HG02588 (cell line): Measurements from ENCODE around the gene AP3S2.
"Not testable (repeated sequence)": the region's sequence is repeated elsewhere in the genome, so short reads cannot be mapped to it uniquely, and the experiment has no call there.

Experiments
- ATAC-seq: cut with Tn5 transposase; IDR thresholded peaks from one replicate; pipeline ENCODE4 v1.9.1; 2021; ENCODE audit warnings: mild to moderate bottlenecking, moderate library complexity; ENCODE audit not compliant: unreplicated experiment

AP3S2 gene

DNA sequence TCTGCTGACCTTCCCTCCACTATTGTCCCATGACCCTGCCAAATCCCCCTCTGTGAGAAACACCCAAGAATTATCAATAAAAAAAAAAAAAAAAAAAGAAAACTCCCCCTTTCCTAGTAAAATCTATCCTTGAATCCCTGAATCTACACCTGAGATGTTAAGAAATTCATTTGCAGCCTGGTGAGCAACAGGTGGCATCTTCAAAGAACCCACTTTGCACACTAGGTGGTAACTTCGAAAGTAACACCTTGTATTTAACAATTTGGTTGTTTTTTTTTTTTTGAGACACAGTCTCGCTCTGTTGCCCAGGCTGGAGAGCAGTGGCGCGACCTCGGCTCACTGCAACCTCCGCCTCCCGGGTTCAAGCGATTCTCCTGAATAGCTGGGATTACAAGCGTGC, 24.3 kb downstream of the AP3S2 start:
- not testable (repeated sequence) for ATAC-seq

DNA sequence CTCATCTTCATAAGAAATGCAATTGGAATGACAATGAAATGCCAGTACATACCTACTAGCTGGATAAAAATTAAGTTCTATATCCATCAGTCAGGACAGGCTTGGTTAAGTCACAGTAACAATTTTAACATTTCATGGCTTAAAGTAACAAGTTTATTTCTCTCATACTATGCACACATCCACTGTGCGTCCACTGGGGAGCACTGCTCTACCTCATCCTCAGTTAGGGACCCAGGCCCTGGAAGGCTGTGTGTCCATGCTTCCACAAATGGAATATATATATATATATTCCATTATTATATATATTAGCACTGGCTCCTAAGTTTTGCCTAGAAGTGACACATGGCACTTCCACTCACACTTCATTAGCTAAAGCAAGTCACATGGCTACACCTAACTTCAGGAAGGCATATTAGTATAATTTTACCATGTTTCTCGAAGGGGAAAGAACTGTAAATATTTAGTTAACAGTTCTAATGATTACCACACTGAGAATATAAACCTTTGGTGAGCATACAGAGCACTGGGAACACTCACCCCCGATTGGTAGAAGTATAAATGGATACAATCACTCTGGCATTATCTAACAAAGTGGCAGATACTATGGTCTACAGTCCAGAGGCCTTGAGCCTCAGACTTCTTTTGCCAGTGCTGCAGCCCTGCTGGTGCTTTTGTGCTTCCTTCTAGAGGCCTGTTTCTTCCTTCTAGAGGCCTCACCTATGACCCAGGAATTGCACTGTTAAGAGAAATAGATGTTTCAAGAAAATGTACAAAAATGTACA, 28.6 kb downstream of the AP3S2 start:
- ATAC-seq: no peak

DNA sequence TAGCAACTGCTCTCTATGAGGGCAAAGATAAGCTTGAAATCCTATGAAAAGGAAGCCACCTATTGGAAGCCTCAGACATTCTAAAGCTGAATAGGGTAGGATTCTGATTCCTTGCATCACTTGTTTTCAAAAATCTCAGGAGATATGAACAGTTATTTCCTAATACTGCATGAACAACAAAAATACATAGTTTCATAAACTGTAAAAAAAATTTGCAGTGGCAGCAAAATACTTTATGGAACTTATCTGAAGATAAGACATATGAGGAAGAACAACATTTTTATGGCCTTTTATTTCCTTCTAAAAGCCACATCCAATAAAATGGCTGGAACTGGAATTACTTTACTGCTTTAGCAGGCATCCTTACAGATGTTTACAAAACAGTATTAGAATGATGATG, 29.9 kb downstream of the AP3S2 start:
- ATAC-seq: no peak

DNA sequence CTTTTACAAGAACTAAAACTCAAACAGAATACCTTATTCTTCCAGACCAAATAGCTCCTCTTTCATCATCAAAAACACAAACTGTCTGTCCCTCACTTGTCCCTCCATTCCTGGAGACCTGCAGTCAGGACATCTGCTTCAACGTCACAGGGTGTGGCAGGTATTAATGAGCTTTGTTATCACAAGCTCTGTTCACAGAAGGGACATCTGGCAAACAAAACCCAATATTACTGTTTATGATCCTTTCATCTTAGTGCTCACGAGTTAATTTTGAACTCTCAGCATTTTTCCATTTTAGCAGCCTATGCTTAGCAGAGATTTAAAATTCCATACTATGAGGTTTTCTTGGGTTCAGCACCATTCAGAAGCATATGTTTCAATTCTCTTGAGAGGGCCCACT, 32.9 kb downstream of the AP3S2 start:
- ATAC-seq: no peak

DNA sequence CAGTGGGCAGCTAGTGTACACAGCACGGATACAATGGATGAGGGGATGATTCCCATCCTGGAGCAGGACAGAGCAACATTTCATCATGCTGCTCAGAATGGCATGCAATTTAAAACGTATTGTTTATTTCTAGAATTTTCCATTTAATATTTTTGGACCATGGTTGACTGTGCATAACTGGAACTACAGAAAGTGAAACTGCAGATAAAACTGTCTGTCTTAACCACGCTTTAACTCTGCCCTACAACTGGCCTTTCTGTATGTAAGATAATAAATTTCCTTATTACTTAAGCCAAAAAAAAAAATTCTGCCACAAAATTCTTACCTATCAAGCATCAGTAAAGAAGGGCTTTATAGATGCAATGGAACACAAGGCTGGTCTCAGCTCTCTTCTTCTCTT, 33.4 kb downstream of the AP3S2 start:
- ATAC-seq: no peak

DNA sequence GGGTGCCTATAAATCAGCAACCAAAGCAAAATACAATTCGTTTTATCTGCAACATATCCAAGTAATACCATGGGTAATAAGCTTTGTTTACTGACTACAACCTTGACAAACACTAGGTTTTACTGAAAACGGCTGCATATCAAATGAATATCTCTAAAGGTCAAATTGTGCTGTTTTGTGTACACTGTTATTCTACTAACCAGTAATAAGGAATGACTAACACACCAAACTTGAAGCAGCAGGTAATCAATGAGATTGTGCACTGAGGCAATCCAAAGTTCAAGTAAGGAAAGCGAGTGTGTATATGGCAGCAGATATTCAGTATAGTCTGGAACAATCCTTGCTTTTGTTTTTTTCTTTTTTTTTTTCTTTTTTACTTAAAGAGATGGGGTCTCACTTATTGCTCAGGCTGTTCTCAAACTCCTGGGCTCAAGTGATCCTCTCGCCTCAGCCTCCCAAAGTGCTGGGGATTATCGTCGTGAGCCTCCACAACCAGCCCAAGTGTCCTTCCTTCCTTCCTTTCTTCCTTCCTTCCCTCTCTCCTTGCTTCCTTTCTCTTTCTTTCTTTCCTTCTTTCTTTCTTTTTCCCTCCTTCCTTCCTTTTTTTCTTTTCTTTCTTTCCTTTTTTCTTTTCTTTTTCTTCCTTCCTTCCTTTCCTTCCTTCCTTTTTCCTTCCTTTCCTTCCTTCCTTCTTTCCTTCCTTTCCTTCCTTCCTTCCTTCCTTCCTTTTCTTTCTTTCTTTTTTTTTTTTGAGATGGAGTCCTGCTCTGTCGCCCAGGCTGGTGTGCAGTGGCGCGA, 34.9 kb downstream of the AP3S2 start:
- no peak for ATAC-seq

DNA sequence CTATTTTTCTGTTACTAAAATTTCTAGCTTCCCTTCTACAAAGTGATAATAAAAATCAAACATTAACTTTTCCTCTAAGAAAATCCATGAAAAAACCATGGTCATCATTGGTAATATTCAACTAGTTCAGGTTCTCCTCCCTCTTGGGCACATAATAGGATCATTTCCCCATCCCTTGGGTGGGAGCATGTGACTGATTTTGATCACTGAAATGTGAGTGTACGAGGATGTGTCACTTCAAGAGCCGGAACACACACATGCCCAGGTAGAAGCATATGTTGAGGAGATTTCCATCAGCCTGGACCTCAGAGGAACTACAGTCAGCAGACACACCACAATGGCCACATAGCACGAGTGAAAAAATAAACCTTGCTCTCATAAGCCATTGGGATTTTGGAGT, 36.1 kb downstream of the AP3S2 start:
- ATAC-seq: no peak

DNA sequence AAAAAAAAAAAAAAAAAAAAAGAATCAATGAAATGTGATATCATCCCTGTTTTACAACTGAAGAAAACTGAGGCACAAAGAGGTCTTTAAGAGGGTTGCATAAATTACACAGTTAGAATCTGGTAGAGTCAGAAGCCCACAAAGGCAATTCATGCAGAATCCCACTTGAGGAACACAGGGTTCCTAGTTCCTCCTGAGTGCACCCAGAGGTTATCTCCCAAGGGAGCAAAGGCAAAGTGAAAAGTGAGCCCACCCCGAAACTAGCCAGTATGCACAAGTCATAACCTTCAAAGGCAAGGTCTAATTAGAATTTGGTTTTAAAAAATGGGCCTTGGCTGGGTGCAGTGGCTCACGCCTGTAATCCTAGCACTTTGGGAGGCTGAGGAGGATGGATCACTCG, 37.8 kb downstream of the AP3S2 start:
- ATAC-seq: no peak

DNA sequence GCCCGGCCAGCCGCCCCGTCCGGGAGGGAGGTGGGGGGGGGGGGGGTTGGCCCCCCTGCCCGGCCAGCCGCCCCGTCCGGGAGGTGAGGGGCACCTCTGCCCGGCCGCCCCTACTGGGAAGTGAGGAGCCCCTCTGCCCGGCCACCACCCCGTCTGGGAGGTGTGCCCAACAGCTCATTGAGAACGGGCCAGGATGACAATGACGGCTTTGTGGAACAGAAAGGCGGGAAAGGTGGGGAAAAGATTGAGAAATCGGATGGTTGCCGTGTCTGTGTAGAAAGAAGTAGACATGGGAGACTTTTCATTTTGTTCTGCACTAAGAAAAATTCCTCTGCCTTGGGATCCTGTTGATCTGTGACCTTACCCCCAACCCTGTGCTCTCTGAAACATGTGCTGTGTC, 38.9 kb downstream of the AP3S2 start:
- ATAC-seq: not testable (repeated sequence)

DNA sequence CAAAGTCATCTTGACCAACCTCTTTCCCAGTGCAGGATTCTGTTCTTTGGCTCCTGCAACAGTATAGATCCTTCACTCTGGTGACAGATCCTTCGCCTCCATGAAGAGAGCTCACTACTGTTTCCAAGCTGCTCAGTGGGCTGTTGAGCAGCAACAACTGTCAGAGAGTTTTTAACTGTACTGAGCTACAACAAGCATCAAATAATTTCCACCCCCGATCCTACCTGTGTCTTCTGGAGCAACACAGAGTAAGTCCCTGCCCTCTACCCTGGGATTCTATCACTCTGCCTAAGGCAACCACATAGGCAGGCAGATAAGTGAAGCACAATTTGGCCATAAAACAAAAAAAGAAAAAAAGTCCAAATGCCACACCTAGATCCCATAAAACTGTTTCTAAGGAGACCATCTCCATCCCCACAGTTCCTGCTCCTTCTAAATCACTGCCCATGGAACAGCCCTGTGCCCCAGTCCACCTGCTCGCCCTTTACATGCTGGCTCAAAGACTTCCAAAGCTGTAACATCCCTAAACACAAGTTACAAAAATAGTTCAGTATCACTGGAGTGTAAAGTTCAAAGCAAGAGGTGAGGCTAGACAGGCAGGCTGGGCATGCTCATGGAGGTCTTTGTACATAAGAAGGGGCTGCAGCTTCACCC, 41.3 kb downstream of the AP3S2 start:
- no peak for ATAC-seq

DNA sequence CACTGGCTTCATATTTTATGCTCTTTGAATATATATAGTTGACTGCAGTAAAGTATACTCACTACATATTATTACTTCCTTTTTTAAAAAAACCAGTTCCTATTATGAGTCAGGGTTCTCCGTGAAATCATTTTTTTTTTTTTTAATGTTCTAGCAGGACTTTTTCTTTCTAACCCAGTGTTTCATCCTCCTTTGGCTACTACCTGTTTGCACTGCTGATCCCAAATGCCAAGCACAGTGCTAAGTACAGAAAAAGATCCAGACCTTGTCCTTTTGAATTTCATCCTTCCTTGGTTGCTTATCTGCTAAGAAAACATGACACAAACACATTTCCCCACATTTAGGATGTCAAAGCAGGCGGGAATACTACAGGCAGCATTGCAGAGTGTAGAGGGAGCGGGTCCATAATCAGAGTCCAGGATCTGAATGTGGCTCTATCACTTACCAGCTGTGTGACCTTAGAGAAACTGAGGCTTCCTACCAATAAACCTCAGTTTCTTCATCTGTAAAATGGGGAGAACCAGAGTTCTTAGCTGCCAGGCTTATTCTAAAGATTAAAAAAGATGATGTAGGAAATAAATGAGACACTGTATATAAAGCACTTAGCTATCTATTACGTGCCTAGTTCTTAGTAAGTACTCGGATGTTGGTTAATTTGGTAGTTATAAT, 42.0 kb downstream of the AP3S2 start:
- no peak for ATAC-seq

DNA sequence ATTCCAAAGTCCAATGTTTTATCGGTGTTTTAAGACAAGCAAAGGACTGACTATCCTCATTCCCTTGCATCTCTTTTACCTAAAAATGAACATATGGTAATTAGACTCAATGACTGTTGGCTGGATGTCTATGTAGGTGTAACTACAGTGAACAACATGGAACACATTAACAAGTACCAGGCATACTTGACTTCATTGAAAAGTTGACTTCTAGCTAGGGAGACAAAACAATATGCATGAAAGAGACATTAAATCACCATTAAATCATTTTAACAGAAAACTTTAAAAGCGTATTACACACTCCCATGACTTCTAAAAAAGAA, 44.9 kb downstream of the AP3S2 start:
- no peak for ATAC-seq

DNA sequence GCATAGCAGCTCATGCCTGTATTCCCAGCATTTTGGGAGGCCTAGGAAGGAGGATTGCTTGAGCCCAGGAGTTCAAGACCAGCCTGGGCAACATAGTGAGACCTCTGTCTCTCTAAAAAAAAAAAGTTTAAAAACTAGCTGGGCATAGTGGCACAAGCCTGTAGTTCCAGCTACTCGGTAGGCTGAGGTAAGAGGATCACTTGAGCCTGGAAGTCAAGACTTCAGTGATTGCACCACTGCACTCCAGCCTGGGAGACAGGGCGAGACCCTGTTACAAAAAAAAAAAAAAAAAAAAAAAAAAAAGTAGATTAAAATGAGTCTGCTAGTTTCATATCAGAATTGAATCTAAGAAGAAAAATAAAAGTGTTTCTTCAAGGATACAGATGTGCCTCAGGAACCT, 46.7 kb downstream of the AP3S2 start:
- ATAC-seq: no peak

DNA sequence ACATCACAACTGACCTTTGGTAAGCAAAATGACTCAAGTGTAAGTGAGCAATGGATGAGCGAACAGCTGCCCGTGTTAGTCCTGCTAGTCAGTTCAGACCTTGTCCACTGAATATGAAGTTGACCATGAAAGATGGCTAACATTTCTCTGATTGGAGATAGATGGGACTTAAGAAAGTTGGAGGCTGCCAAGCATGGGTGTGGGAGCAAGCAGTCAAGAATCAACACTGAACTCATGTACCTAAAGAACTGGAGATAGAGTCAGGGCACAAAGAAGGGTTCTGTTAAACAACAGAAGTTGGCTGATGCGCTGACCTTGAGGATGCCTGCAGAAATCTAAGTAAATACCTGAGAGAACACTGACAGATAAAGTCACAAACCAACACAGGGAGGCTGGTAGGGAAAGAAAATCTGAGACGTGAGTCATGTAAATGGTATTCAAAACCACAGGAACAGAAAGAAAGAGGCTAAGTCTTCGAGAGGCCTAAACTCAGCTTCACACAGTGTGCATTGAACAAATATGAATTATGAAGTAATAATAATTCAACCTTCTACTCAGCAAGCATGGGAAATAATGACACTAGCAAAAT, 48.4 kb downstream of the AP3S2 start:
- ATAC-seq: no peak

DNA sequence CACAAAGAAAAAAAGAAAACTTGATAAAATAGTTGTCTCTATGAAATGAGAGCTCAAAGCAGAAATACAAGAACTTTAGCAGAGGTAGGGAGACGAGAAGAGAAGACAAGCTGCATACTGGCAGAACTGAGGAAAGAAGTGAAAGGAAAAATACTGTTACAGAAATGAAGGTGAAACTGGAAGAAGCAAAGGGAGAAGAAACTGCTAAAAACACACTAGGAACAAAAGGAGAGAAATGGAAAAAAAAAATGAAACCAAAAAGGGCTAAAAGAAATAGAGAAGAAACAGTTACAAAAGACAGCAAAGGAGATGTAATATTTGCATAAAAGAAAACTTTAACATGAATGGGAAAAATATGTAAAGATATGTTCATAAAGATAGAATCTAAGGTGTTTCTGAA, 51.8 kb downstream of the AP3S2 start:
- no peak for ATAC-seq

DNA sequence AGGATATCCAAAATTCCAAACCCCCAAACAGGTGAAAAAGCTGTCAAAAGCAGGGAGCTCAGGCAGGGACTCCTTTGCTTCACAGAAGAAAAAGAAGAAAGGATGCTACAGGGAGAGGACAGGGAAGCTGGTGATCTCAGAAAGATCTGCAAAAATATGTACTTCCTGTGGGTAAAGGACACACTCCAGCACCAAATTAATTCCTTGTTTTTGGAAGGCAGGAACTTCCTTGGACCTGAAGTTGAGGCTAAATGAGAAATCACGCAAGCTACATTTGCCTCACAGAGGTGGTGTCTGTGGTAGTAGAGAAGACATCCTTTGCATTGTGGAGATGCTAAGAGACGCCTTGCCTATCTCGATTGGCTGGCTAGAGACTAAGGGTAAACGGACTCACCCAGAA, 52.5 kb downstream of the AP3S2 start:
- no peak for ATAC-seq

DNA sequence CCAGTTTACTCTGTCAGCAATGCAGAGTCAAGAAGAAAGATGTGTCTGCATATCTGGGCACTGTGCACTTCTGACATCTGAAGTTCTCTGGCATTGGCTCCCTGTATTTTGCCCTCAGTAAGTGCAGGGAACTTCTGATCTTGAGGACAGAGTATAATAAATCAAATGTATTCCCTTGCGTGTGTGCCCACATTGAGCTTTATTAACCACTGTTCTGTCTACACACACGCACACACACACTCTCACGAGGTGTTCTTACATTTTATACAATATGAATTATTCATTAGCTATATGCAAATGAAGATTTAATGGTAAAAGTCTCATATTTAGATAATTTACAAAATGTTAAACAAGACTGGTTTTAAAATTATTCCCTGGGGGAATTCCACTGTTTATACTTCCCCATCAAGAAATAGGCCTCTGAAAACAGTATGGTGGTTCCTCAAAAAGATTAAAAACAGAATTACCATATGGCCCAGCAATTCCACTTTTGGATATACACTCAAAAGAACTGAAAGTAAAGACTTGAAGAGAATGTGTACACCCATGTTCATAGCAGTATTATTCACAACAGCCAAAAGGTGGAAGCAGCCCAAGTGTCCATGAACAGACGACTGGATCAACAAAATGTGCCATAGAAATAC, 54.5 kb downstream of the AP3S2 start:
- no peak for ATAC-seq

DNA sequence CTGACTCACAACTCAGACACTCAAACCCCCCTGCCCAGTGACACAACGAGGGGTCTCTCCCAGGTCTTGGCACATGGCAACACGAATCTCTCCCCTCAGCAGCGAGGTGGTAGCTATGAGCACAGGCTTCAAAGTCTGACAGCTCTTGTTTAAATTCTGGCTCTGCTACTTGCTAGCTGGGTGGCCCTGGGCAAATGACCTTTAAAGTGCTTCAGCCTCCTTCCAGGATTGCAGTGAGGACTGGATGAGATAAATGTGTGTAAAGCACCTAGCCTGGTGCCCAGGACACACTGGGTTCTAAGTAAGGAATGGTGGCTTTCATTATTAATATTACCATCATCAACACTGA, 56.0 kb downstream of the AP3S2 start:
- no peak for ATAC-seq

DNA sequence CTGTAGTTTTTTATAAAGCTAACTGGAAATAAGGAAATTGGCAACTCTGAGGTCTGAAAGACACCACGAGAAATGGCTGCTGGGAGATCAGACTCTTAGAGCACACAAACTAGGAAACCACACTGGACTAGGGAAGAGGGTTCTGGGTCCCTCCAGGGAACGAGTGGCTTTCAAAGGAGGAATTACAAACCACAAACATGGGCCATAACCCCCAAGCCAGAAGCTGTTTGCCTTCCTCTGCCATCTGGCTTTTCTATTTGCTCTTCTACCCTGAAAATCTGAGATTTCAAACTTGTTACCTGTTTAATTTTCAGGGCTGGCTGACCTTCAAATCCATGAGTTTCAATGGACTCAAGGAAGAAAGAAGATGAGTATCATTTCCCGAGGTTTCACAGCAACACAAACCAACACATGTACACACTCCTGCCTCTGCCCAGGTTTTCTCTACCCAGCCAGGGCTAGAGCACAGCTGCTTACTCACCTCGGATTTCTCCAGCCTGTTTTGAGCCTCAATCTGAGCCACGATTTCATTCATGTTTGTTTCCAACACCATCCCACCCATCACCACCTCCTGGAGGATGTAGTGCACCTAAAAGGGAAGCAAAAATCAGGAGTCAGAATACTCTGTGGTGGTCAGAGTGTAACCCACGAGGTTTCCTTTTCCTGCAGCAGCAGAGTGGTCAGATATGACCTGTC, 56.5 kb downstream of the AP3S2 start:
- ATAC-seq: no peak
